ENCODE results near the gene NOVA2.

The NOVA2 gene

DNA sequence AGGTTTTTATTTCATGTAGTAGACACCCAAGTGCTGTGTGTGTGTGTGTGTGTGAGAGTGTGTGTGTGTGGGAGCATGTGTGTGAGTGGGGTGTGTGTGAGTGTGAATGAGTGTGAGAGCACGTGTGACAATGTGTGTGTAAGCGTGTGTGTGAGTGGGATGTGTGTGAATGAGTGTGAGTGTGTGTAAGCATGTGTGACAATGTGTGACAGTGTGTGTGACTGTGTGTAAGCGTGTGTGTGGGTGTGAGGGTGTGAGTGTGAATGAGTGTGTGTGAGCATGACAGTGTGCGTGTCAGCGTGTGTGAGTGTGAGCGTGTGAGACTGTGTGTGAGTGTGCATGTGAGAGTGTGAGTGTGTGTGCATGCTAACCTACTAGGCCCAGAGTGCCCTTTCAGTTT is 15.3 kb downstream of the NOVA2 start:
- H3K36me3 Mint-ChIP-seq = no peaks in the 10 kb centered on the region
- no peak overlapping the region for H3K27ac Mint-ChIP-seq
- H3K4me1 Mint-ChIP-seq = peaks cover 9% of the 10 kb centered on the region
- no peak overlapping the region for H3K4me3 Mint-ChIP-seq
- no peak for ATAC-seq
- H3K9me3 Mint-ChIP-seq = peaks cover 8% of the 10 kb centered on the region
- H3K27me3 Mint-ChIP-seq = peaks cover 74% of the 10 kb centered on the region

- H3K4me1 Mint-ChIP-seq = peaks cover 14% of the 10 kb centered on the region
- H3K4me3 Mint-ChIP-seq = no peak overlapping the region
- H3K36me3 Mint-ChIP-seq = no peaks in the 10 kb centered on the region
- peaks cover 12% of the 10 kb centered on the region for H3K9me3 Mint-ChIP-seq
- peaks cover 60% of the 10 kb centered on the region for H3K27me3 Mint-ChIP-seq
- H3K27ac Mint-ChIP-seq = no peak overlapping the region
- no peak for ATAC-seq
Observed at GRCh38 chr19:45955905-45956608, 17.6 kb downstream of the NOVA2 start.

DNA sequence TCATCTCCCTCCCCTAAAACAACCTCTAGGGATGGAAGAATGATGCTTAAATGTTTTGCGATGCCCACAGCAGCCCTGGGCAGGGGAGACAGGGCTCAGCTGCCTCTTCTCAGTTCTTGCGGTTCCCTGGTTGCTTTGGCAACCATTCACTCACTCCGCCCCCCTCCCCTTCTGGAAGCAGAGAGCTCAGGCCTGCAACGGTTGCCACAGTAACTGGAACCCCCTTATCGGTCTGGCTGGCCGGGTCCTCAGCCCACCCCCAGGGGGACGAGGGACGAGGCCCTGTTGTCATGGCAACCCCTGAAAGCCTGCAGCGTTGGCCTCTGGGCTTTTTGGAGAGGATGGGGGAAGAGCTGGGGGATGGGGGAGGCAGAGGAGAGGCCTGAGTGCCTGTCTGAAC is 19.5 kb downstream of the NOVA2 start:
- H3K4me3 Mint-ChIP-seq = no peak overlapping the region

DNA sequence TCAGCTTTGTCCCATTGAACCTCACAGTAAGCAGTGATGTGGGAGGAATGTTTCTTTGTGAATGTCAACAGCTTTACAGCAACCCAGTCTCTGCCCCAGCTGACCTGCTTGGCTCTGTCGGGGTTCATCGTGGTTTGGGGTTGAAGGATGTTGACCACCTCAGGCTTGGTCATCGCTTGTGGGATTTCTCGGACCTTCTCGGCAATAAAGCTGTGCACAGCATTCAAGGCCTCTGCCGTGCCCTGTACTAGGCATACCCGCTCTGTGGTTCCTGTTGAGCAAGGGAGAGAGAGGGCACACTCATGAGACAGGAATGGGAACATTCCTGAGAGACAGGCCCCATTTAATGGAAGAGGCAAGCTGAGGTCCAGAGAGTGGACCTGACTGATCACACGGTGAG is 20.0 kb downstream of the NOVA2 start:
- peaks cover 7% of the 10 kb centered on the region for H3K4me1 Mint-ChIP-seq
- peaks cover 12% of the 10 kb centered on the region for H3K9me3 Mint-ChIP-seq
- H3K27me3 Mint-ChIP-seq = peaks cover 48% of the 10 kb centered on the region
- no peak for ATAC-seq
- no peak overlapping the region for H3K27ac Mint-ChIP-seq
- H3K36me3 Mint-ChIP-seq = no peaks in the 10 kb centered on the region
- H3K4me3 Mint-ChIP-seq = no peak overlapping the region

More for the DNA sequence above, 19.5 kb downstream of the NOVA2 start:
- peaks cover 7% of the 10 kb centered on the region for H3K4me1 Mint-ChIP-seq
- no peak for ATAC-seq
- no peak overlapping the region for H3K27ac Mint-ChIP-seq
- peaks cover 48% of the 10 kb centered on the region for H3K27me3 Mint-ChIP-seq
- H3K36me3 Mint-ChIP-seq = no peaks in the 10 kb centered on the region
- H3K9me3 Mint-ChIP-seq = peaks cover 12% of the 10 kb centered on the region

DNA sequence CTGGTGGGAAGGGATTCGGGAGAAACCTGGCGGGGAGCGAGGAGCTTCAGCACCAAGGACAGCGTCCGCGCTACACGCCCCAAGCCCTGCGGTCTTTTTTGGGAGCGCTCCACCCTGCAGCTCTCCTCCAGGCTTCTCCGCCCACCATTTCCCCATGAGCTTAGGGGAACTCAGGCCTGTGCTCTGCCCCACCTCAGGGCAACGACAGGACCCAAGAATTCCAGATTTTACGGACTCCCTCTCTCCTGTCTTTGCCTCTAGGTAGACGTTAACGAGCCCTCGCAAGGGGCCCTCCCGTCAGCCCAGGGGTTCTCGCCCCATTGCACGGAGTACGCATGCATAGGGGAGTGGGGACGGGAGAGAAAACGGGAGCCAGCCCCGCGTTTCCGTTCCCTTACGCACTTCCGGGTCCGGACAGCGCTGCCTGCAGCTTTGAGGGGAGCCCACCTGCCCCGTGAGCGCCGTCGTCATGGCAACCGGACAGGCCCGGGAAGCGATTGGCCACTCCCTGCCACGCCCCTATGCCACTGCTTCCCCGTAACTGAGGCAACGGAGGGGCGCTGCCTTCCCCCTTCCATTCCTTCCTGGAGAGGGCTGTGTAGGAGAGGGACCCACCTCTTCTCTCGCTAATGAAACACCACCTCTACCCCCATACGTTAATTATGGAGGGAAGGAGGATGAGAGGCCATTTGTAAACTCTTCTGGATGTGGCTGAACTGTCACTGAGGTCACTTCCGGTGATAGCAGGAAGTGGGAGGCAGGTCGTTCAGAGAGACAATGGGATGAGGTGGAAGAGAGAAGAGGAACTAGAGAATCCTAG is 20.8 kb downstream of the NOVA2 start:
- Mint-ChIP-seq H3K27me3 (peaks cover 48% of the 10 kb centered on the region), H3K36me3 (no peaks in the 10 kb centered on the region), H3K4me3 (peak overlapping the region; percentile 69), H3K9me3 (peaks cover 12% of the 10 kb centered on the region), H3K27ac (no peak overlapping the region), H3K4me1 (peaks cover 7% of the 10 kb centered on the region)
- ATAC-seq = peak; percentile 54

- Mint-ChIP-seq H3K27me3 (peaks cover 51% of the 10 kb centered on the region), H3K4me3 (peak overlapping the region; percentile 69), H3K9me3 (peaks cover 12% of the 10 kb centered on the region), H3K27ac (no peak overlapping the region), H3K4me1 (peaks cover 7% of the 10 kb centered on the region), H3K36me3 (no peaks in the 10 kb centered on the region)
- no peak for ATAC-seq
Observed at GRCh38 chr19:45952341-45952685, 21.4 kb downstream of the NOVA2 start.

DNA sequence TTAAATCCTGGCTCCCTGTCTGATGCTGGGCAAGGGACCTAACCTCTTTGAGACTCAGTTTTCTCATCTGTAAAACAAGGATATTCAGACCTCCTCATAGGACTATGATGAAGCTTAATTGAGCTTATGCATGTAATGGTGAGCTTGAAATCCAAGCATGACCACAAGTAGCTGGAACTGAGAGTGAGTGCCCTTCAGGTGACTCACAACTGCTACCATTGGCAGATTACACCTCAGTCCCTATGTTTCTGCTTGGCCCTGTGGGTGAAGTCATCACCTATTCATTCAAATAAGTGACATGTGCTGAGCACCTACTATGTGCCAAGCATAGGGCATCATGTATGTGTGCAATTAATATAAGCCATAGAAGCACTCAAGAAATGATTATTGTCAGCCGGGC is 25.7 kb downstream of the NOVA2 start:
- ATAC-seq = no peak
- Mint-ChIP-seq H3K4me3 (no peak overlapping the region), H3K27ac (no peak overlapping the region), H3K4me1 (peaks cover under 1% of the 10 kb centered on the region), H3K9me3 (peaks cover 2% of the 10 kb centered on the region), H3K27me3 (peaks cover 47% of the 10 kb centered on the region), H3K36me3 (no peaks in the 10 kb centered on the region)

- Mint-ChIP-seq H3K36me3 (no peaks in the 10 kb centered on the region), H3K4me1 (no peaks in the 10 kb centered on the region), H3K27ac (no peak overlapping the region), H3K9me3 (peaks cover 5% of the 10 kb centered on the region), H3K27me3 (peaks cover 68% of the 10 kb centered on the region), H3K4me3 (no peak overlapping the region)
- ATAC-seq = no peak
Observed at GRCh38 chr19:45940515-45940805, 33.2 kb downstream of the NOVA2 start.

DNA sequence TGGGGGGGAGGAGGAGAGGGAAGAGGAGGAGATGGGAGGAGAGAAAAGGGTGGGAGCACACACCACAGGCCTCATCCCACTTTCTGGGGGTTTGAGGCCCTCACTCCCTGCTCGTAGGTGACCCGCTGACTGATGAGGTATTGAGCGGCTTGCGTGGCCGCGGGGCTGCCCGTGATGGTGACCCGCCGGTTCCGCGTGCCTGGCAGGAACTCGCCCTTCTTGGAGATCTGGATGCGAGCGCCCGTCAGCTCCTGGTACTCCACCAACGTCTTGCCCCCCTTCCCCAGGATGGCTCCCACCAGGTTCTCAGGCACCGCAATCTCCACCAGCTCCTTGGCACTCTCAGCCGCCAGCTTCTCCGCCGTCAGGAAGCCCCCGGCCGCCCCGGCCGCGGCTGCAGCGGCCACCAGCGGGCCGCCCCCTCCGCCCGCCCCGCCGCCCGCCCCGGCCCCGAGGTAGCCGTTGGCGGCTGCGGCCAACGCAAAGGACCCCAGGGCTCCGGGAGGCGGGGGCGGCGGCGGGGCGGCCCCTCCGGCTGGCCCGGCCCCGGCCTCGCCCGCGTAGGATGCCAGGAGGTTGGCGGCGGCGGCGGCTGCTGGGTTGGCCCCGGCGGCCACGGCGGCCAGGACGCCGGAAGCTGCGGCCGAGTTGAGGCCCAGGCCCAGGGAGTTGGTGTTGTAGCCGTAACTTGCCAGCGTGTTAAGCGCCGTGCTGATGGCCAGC is 33.7 kb downstream of the NOVA2 start:
- Mint-ChIP-seq H3K36me3 (no peaks in the 10 kb centered on the region), H3K4me3 (no peak overlapping the region), H3K4me1 (no peaks in the 10 kb centered on the region), H3K27ac (no peak overlapping the region), H3K27me3 (peaks cover 71% of the 10 kb centered on the region), H3K9me3 (peaks cover 5% of the 10 kb centered on the region)
- peak; percentile 16 for ATAC-seq

DNA sequence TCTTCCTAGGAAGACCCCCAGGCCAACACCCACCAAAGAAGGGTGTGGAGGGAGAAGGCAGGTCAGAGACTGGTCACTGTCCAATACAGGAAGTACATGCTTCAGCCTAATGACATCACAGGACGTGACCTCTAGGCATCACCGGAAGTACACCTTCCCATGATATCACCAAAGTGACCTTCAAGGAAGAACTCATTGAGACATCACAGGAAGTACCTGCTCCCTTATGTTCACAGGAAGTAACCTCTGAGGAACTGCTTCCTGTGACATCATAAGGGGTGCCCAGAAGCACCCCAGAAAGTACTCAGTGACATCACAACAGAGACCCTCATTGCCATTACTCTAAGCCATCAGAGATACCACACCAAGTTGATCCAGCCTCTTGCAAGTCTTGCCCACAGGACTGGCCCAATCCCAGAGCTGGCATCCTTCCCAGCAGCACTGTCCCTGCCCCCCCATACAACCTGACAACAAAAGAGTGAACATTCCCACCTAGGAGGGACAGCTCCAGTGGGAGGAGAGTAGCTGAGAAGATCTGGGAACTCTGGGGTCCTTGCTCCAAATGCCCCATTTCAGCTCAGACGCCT is 34.8 kb downstream of the NOVA2 start:
- H3K36me3 Mint-ChIP-seq = no peaks in the 10 kb centered on the region
- H3K4me3 Mint-ChIP-seq = no peak overlapping the region
- peaks cover 5% of the 10 kb centered on the region for H3K9me3 Mint-ChIP-seq
- H3K4me1 Mint-ChIP-seq = no peaks in the 10 kb centered on the region
- H3K27me3 Mint-ChIP-seq = peaks cover 75% of the 10 kb centered on the region
- ATAC-seq = no peak
- no peak overlapping the region for H3K27ac Mint-ChIP-seq

DNA sequence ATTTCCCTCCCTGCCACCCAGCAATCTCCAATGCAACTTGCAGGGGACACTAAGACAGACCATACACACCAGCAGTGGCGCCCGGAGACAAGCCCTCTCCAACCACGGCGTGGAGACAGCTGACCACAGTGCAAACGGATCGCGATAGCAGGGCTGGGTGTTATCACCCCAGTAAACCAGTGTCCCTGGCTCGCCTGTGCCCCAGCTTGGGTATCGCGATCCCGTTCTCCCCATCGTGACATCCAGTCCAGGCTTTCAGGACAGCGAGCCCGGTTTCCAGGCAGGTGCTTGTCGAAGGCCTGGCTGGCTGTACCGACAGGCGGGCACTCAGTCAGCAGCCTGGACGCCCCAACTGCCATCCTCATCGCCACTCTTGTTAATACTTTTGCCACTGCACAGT is 38.4 kb downstream of the NOVA2 start:
- Mint-ChIP-seq H3K9me3 (peaks cover 5% of the 10 kb centered on the region), H3K27me3 (peaks cover 90% of the 10 kb centered on the region), H3K36me3 (no peaks in the 10 kb centered on the region), H3K4me3 (no peak overlapping the region), H3K4me1 (no peaks in the 10 kb centered on the region), H3K27ac (no peak overlapping the region)
- ATAC-seq = no peak

DNA sequence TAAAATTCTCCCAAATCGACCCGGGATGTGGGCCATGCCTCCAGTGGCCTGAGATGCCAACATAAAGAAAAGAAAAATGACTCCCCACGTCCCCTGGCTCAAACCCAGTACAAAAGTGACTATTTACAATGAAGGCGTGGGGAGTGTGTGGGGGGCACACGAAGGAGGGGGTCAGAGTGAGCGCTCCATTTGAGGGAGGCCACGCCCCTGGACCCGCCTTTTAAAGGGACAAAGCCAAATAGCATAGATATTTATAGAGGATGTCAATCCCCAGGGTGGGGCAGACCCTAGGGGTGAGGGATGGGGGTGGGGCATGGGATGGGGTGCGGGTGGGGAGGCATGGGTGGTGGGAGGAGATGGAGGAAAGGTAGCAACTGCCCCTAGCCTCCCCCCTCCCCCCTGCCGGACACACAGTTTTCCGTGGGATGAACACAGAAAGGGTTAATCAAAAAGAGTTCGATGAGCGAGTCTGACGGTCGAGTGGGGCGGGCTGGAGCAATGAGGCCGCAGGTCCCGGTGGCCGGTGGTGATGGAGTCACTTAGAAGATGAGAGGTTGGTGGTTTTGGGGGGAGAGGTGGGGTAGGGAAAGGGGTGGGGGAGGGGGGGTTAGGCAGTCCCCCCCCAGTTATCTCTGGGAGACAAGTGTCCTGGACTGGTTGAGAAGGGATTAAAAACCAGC is 39.0 kb downstream of the NOVA2 start:
- no peak for ATAC-seq
- no peak overlapping the region for H3K4me3 Mint-ChIP-seq
- no peak overlapping the region for H3K27ac Mint-ChIP-seq
- H3K27me3 Mint-ChIP-seq = peaks cover 93% of the 10 kb centered on the region
- H3K9me3 Mint-ChIP-seq = peaks cover 5% of the 10 kb centered on the region
- no peaks in the 10 kb centered on the region for H3K4me1 Mint-ChIP-seq
- no peaks in the 10 kb centered on the region for H3K36me3 Mint-ChIP-seq

DNA sequence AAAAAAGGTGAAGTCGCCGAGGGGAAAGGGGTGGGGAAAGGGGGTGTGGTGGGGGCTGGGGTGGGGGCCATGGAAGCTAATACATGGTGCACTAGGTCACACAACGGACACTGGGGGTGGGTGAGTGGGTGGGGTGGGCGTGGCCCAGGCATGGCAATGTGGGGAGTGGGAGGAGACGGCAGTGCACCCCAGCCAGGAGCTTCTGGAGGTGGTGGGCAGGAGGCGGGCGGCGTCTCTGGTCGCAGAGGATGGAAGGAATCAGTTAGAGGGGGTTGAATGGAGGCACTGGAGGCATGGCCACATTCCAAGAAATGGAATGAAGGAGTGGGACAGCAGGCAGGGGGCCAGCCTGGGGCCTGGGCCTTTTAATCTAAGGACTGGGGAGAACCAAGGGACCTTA is 39.9 kb downstream of the NOVA2 start:
- H3K36me3 Mint-ChIP-seq = no peaks in the 10 kb centered on the region
- H3K4me1 Mint-ChIP-seq = no peaks in the 10 kb centered on the region
- H3K4me3 Mint-ChIP-seq = no peak overlapping the region
- no peak overlapping the region for H3K27ac Mint-ChIP-seq
- H3K9me3 Mint-ChIP-seq = peaks cover under 1% of the 10 kb centered on the region
- no peak for ATAC-seq
- peaks cover 93% of the 10 kb centered on the region for H3K27me3 Mint-ChIP-seq

DNA sequence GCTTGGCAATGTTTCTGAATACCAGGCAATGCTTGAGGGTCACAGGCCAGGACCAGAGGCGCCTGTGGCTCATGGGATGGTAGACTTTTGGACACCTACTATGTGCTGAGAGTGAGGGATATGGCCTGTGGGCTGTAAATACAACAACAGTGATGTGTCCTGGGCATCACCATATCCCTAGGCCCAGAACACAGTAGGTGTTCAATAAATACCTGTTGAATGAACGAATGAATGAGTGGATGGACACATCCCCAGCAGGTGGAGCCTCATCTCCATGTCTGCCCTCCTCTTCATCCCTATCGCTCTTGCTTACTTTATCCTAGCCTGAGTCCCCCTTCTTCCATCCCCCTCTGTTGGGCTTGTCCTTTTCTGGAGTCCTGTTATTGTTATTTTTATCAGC is 42.6 kb downstream of the NOVA2 start:
- Mint-ChIP-seq H3K27ac (no peak overlapping the region), H3K9me3 (no peaks in the 10 kb centered on the region), H3K4me3 (no peak overlapping the region), H3K4me1 (peaks cover 13% of the 10 kb centered on the region), H3K36me3 (no peaks in the 10 kb centered on the region), H3K27me3 (peaks cover 67% of the 10 kb centered on the region)
- ATAC-seq = no peak

- peaks cover 13% of the 10 kb centered on the region for H3K4me1 Mint-ChIP-seq
- no peaks in the 10 kb centered on the region for H3K36me3 Mint-ChIP-seq
- H3K27ac Mint-ChIP-seq = no peak overlapping the region
- no peak overlapping the region for H3K4me3 Mint-ChIP-seq
- no peaks in the 10 kb centered on the region for H3K9me3 Mint-ChIP-seq
- ATAC-seq = no peak
- peaks cover 49% of the 10 kb centered on the region for H3K27me3 Mint-ChIP-seq
Observed at GRCh38 chr19:45929247-45929646, 44.4 kb downstream of the NOVA2 start.

Measured in stimulated activated memory B cell treated with anti-CD40 and anti-IgM and Interleukin-4, amounts not matched to agents 10 μg/mL and 1 μg/mL and 100 μg/mL, for 72 hours (primary cell).